Measurements from ENCODE around the gene INO80B. TPM values are rescaled to one million over a fixed set of nuclear protein-coding genes. Genes with fewer than 3 reads are reported as not detected.
A peak's percentile ranks its signal among the peaks of the same experiment; 100 is the strongest.

INO80B gene
- total and polyA plus RNA-seq, 9 of the 15 experiments (the other 6 are each of a cell fraction or from before 2014, with no cell fraction given) = 0.41 to 22.6 (median 9.0) TPM

DNA sequence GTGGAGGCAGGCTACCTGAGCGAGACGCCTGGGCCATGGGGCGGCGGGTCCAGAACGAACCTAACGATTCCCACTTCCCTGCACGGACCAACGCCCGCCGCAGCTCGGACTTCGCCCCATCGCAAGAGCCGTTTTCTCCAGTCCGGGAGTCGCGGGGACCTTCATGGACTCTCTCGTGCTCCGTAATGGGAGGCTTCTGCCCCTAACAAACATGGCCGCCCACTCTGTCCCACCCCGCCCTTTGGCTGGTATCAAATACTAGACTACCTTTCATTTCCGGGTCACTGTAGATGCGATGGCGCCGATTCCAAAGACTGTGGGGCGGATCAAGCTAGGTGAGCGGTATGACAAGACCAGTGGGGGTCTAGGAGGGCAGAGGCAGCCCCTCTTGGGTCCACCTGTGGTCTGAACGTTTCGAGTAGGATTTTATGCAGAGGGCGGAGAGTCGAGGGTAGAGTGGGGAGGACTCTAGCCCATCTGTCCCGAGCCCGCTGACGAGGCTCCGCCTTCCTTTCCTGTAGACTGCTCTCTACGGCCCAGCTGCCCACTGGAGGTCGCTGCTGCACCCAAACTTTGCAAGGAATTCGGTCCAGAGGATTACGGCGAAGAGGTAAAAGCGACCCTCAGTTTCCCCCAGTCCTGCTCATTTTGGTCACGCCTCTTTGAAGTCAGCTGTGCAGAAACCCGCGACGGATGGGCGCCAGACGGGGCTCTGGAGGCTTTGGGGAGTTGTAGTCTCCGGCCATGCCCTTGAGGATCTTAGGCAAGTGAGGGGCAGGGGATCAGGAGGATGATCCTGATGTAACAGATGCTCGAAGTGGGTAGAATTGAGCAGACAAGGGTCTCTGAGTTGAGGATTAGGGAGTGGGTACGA, 28.2 kb downstream of the INO80B start, which contains the start of the genes CCDC142 and TTC31 (continued):
- TF ChIP-seq HINFP (tag; conservative IDR thresholded peaks at IDR 0.05; ENCODE audit: low read depth) (no peak), ILF3 (IDR thresholded peaks at IDR 0.05; ENCODE audit: borderline replicate concordance) (no peak), HDAC8 (tag; IDR thresholded peaks at IDR 0.05) (no peak), XRCC3 (IDR thresholded peaks at IDR 0.05) (no peak), JUNB (CRISPR knock-in tag; conservative IDR thresholded peaks at IDR 0.05) (no peak), GABPA (tag; conservative IDR thresholded peaks at IDR 0.05; ENCODE audit: low read depth) (peak; percentile 98), ZNF695 (CRISPR knock-in tag; IDR thresholded peaks at IDR 0.05) (no peak), TCF15 (CRISPR knock-in tag; IDR thresholded peaks at IDR 0.05) (no peak), ZNF668 (CRISPR knock-in tag; IDR thresholded peaks at IDR 0.05) (no peak), CREB3L1 (IDR thresholded peaks at IDR 0.05; ENCODE audit: borderline replicate concordance, low read depth) (peak; percentile 63), HDGF (IDR thresholded peaks at IDR 0.05) (no peak), ESRRA (IDR thresholded peaks at IDR 0.05; ENCODE audit: borderline replicate concordance, low read depth) (peak; percentile 21; the same call in 1 of the 2 replicates), NR2C2 (CRISPR knock-in tag; IDR thresholded peaks at IDR 0.05) (peak; percentile 99), NR2C2 (tag; IDR thresholded peaks at IDR 0.05) (peak; percentile 100), ZNF586 (CRISPR knock-in tag; conservative IDR thresholded peaks at IDR 0.05) (no peak), NR1H2 (CRISPR knock-in tag; IDR thresholded peaks at IDR 0.05) (0 out of 2 replicates have a peak, but pooled peaks have one; percentile 11), SP1 (CRISPR knock-in tag; IDR thresholded peaks at IDR 0.05) (peak; percentile 76), POLR2AphosphoS5 (IDR thresholded peaks at IDR 0.05; ENCODE audit: control insufficient read depth, insufficient read depth, low read depth, low read length) (peak; percentile 81), BRD9 (IDR thresholded peaks at IDR 0.05; ENCODE audit: low read depth, partially characterized antibody) (peak; percentile 88), SREBF1 (IDR thresholded peaks at IDR 0.05; ENCODE audit: borderline replicate concordance, low read depth, low read length) (no peak), TFAM (CRISPR knock-in tag; conservative IDR thresholded peaks at IDR 0.05) (no peak), TGIF2 (CRISPR knock-in tag; IDR thresholded peaks at IDR 0.05) (0 out of 2 replicates have a peak, but pooled peaks have one; percentile 70)
- TF ChIP-seq, protein P1, sequence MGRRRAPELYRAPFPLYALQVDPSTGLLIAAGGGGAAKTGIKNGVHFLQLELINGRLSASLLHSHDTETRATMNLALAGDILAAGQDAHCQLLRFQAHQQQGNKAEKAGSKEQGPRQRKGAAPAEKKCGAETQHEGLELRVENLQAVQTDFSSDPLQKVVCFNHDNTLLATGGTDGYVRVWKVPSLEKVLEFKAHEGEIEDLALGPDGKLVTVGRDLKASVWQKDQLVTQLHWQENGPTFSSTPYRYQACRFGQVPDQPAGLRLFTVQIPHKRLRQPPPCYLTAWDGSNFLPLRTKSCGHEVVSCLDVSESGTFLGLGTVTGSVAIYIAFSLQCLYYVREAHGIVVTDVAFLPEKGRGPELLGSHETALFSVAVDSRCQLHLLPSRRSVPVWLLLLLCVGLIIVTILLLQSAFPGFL (CRISPR knock-in tag; IDR thresholded peaks at IDR 0.05) = no peak; the same call in 1 of the 2 replicates
- TF ChIP-seq, protein P2, sequence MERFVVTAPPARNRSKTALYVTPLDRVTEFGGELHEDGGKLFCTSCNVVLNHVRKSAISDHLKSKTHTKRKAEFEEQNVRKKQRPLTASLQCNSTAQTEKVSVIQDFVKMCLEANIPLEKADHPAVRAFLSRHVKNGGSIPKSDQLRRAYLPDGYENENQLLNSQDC (CRISPR knock-in tag; IDR thresholded peaks at IDR 0.05) = no peak

Measured in K562 (cell line).